Stomach (tissue), 9 donors: ENCODE data around the gene POU2AF1. TPM values are rescaled to one million over a fixed set of nuclear protein-coding genes. Genes with fewer than 3 reads are reported as not detected.

Experiments used
- DNase-seq, 2 donors: peaks; one replicate each; pipeline versions ENCODE4 v3.0.0 to v3.0.0-alpha.2; 2013 to 2019
- H3K27ac ChIP-seq, 5 donors: fragments of 200-600 bp in 4 of 5; sonication (generic) in 4 of 5; one replicate each; pipeline ENCODE4 v1.5.1; 2013 to 2019; ENCODE audit warnings: mild to moderate bottlenecking in 1 of 5, moderate library complexity in 1 of 5
- H3K27me3 ChIP-seq, 3 donors: fragments of 200-600 bp; sonication (generic); one replicate each; pipeline ENCODE4 v1.5.1; 2017 to 2019; ENCODE audit warnings: mixed run types in 1 of 3
- H3K36me3 ChIP-seq, 4 donors: fragments of 200-600 bp; sonication (generic); 1 replicate in 3 of 4; 2 replicates in 1 of 4; pipeline ENCODE4 v1.5.1; 2016 to 2019
- H3K4me1 ChIP-seq, 4 donors: fragments of 200-600 bp; sonication (generic); one replicate each; pipeline ENCODE4 v1.5.1; 2016 to 2019
- H3K4me3 ChIP-seq, 4 donors: fragments of 200-600 bp; sonication (generic) in 3 of 4; one replicate each; pipeline ENCODE4 v1.5.1; 2016 to 2019; ENCODE audit warnings: mild to moderate bottlenecking in 1 of 4
- H3K9me3 ChIP-seq, 4 donors: fragments of 200-600 bp; sonication (generic); one replicate each; pipeline ENCODE4 v1.5.1; 2016 to 2019
- CTCF ChIP-seq, 7 experiments: fragments of 450-650 bp in 4 of 7; fragments of 200-600 bp in 3 of 7; sonication (generic) in 3 of 7; IDR thresholded peaks; one replicate each; pipeline ENCODE4 v1.5.1; 2016 to 2019; ENCODE audit warnings: antibody characterized with exemption in 7 of 7, control low read depth in 2 of 7, mild to moderate bottlenecking in 1 of 7
- EP300 ChIP-seq: sonication (generic); formaldehyde crosslinking; IDR thresholded peaks from one replicate; pipeline ENCODE4 v1.6.1; 2017; ENCODE audit warnings: antibody characterized with exemption
- POLR2A ChIP-seq, 4 donors: fragments of 450-650 bp; IDR thresholded peaks; one replicate each; pipeline ENCODE4 v1.6.1; 2016; ENCODE audit warnings: antibody characterized with exemption in 4 of 4, control low read depth in 2 of 4, mild to moderate bottlenecking in 1 of 4, moderate library complexity in 1 of 4
- POLR2AphosphoS5 ChIP-seq, 3 donors: sonication (generic); formaldehyde crosslinking; IDR thresholded peaks; one replicate each; pipeline ENCODE4 v1.6.1; 2016; ENCODE audit warnings: antibody characterized with exemption in 3 of 3
- WGBS, 5 donors: extraction: QIAGEN DNeasy Blood & Tissue Kit in 3 of 5; methylation state at CpG; one replicate each; pipeline versions ENCODE4 v1.1.5 to v1.1.7; 2013 to 2018; 5-methylcytosine and 5-hydroxymethylcytosine counted together
- intact Hi-C: fragments of 100-400 bp; cut with DNase I; formaldehyde crosslinking; loops from one replicate; pipeline ENCODE4 v1.15.1; 2023; ENCODE audit warnings: low total_unique reads
- polyA plus RNA-seq, 3 donors: library from polyadenylated mRNA; stranded (reverse); fragments of 200-250 nt; gene quantifications; one replicate each; pipeline ENCODE4 v1.2.3, GENCODE V29; 2013
- total RNA-seq, 5 donors: library from RNA; depleted of rRNA; stranded (reverse); fragments of >200 nt; gene quantifications; one replicate each; pipeline versions ENCODE4 v1.1.0 to v1.2.3, GENCODE V29; 2014 to 2016
- donor health status: healthy with polysubstance abuse.
- donor health status: Bipolar disorder and iron deficiency.
- donor health status: healthy.

POU2AF1 gene
- total and polyA plus RNA-seq, 8 donors, result 2.8 to 43.2 (median 8.8) TPM; not detected in 1

- no peak for DNase-seq
- Histone ChIP-seq H3K27ac (peak overlapping the region in 1 of 5 donors; percentile 46), H3K27me3 (peaks cover 0 to 6% (median 0%) of the 10 kb centered on the region in 3 donors), H3K36me3 (no peaks in the 10 kb centered on the region), H3K4me3 (peak overlapping the region in 1 of 4 donors; percentile 24), H3K4me1 (peaks cover 0 to 7% (median 1%) of the 10 kb centered on the region in 4 donors), H3K9me3 (no peaks in the 10 kb centered on the region)
- TF ChIP-seq POLR2A (IDR thresholded peaks at IDR 0.05) (no peak), EP300 (no peak), CTCF (IDR thresholded peaks at IDR 0.05) (no peak), POLR2AphosphoS5 (IDR thresholded peaks at IDR 0.05) (no peak)
- WGBS, 5 donors, result 68 to 90% (median 68%) methylated on average over 8 of the region's 8 CpGs
- intact Hi-C loops, result no loop called here
Measured at GRCh38 chr11:111378185-111378860, 752 bp downstream of the POU2AF1 start.

GRCh38 chr11:111376181-111376871, 2.7 kb downstream of the POU2AF1 start:
- 21 to 61% (median 25%) methylated on average over 3 of the region's 3 CpGs for WGBS, 5 donors
- Histone ChIP-seq H3K27ac (peak overlapping the region in 1 of 5 donors; percentile 6), H3K27me3 (peaks cover 0 to 6% (median 0%) of the 10 kb centered on the region in 3 donors), H3K36me3 (no peaks in the 10 kb centered on the region), H3K4me1 (peaks cover 7 to 9% (median 8%) of the 10 kb centered on the region in 4 donors), H3K9me3 (no peaks in the 10 kb centered on the region), H3K4me3 (peak overlapping the region in 1 of 4 donors; percentile 11)
- DNase-seq, result no peak
- intact Hi-C loops, result no loop called here
- TF ChIP-seq POLR2A (IDR thresholded peaks at IDR 0.05) (no peak), CTCF (IDR thresholded peaks at IDR 0.05) (no peak), POLR2AphosphoS5 (IDR thresholded peaks at IDR 0.05) (no peak), EP300 (no peak)

- TF ChIP-seq CTCF (IDR thresholded peaks at IDR 0.05) (no peak), POLR2A (IDR thresholded peaks at IDR 0.05) (no peak), POLR2AphosphoS5 (IDR thresholded peaks at IDR 0.05) (no peak), EP300 (no peak)
- intact Hi-C loops, result no loop called here
- Histone ChIP-seq H3K4me1 (peaks cover 7 to 16% (median 8%) of the 10 kb centered on the region in 4 donors), H3K27me3 (no peaks in the 10 kb centered on the region), H3K9me3 (no peaks in the 10 kb centered on the region), H3K36me3 (no peaks in the 10 kb centered on the region), H3K4me3 (no peak overlapping the region), H3K27ac (no peak overlapping the region)
- 86 to 98% (median 94%) methylated on average over 1 of the region's 1 CpG for WGBS, 5 donors
- no peak for DNase-seq
Measured at GRCh38 chr11:111373590-111373989, 5.5 kb downstream of the POU2AF1 start.

- H3K27me3 ChIP-seq, result no peaks in the 10 kb centered on the region
- H3K27ac ChIP-seq, result peak overlapping the region in 1 of 5 donors; percentile 66
- WGBS, 5 donors, result 85 to 92% (median 87%) methylated on average over 2 of the region's 2 CpGs
- no peak overlapping the region for H3K4me3 ChIP-seq
- intact Hi-C loops, result no loop called here
- TF ChIP-seq CTCF (IDR thresholded peaks at IDR 0.05), result no peak
- TF ChIP-seq EP300, result no peak
- TF ChIP-seq POLR2A (IDR thresholded peaks at IDR 0.05), result no peak
- no peak for DNase-seq
- H3K36me3 ChIP-seq, result no peaks in the 10 kb centered on the region
- H3K4me1 ChIP-seq, result peaks cover 7 to 16% (median 8%) of the 10 kb centered on the region in 4 donors
- no peaks in the 10 kb centered on the region for H3K9me3 ChIP-seq
Measured at GRCh38 chr11:111372538-111372937, 6.5 kb downstream of the POU2AF1 start.
